Measurements from ENCODE around the gene OR51F1. TPM values are rescaled to one million over a fixed set of nuclear protein-coding genes. Genes with fewer than 3 reads are reported as not detected.

Gene OR51F1
- total and polyA plus RNA-seq, 12 donors: not detected

- Histone ChIP-seq H3K4me1 (no peaks in the 10 kb centered on the region), H3K27ac (no peak overlapping the region), H3K27me3 (no peaks in the 10 kb centered on the region), H3K9me3 (no peaks in the 10 kb centered on the region), H3K36me3 (no peaks in the 10 kb centered on the region), H3K4me3 (no peak overlapping the region)
- DNase-seq (no peak), ATAC-seq (no peak)
- intact Hi-C loops (cut with DNase I): no loop called here
- WGBS, 2 donors: 81 to 83% methylated on average over 6 of the region's 6 CpGs
- TF ChIP-seq CTCF (IDR thresholded peaks at IDR 0.05): no peak
Observed at GRCh38 chr11:4798427-4799183, 28.9 kb upstream of the OR51F1 start.

GRCh38 chr11:4797206-4797605, 27.5 kb upstream of the OR51F1 start:
- Histone ChIP-seq H3K36me3 (no peaks in the 10 kb centered on the region), H3K9me3 (no peaks in the 10 kb centered on the region), H3K4me1 (no peaks in the 10 kb centered on the region), H3K27me3 (no peaks in the 10 kb centered on the region), H3K27ac (no peak overlapping the region), H3K4me3 (no peak overlapping the region)
- TF ChIP-seq CTCF (IDR thresholded peaks at IDR 0.05): no peak
- ATAC-seq: no peak
- intact Hi-C loops (cut with DNase I): no loop called here
- DNase-seq: no peak
- WGBS, 2 donors: 20 to 28% methylated on average over 2 of the region's 2 CpGs

- intact Hi-C loops (cut with DNase I): no loop called here
- ATAC-seq (no peak), DNase-seq (no peak)
- Histone ChIP-seq H3K27ac (no peak overlapping the region), H3K36me3 (no peaks in the 10 kb centered on the region), H3K27me3 (no peaks in the 10 kb centered on the region), H3K4me1 (no peaks in the 10 kb centered on the region), H3K4me3 (no peak overlapping the region), H3K9me3 (peaks cover 0 to 6% (median 0%) of the 10 kb centered on the region in 11 donors)
- no peak for TF ChIP-seq CTCF (IDR thresholded peaks at IDR 0.05)
- 45 to 72% methylated on average over 1 of the region's 1 CpG for WGBS, 2 donors
Observed at GRCh38 chr11:4782454-4782853, 12.7 kb upstream of the OR51F1 start.

- no peak overlapping the region for H3K27ac ChIP-seq
- H3K4me3 ChIP-seq: no peak overlapping the region
- no peaks in the 10 kb centered on the region for H3K4me1 ChIP-seq
- H3K9me3 ChIP-seq: no peaks in the 10 kb centered on the region
- intact Hi-C loops (cut with DNase I): no loop called here
- DNase-seq: no peak
- ATAC-seq: no peak
- no peak for TF ChIP-seq CTCF (IDR thresholded peaks at IDR 0.05)
- no peaks in the 10 kb centered on the region for H3K36me3 ChIP-seq
- no peaks in the 10 kb centered on the region for H3K27me3 ChIP-seq
Observed at GRCh38 chr11:4768094-4768493, 1.6 kb downstream of the OR51F1 start.
